Astrocyte (in vitro differentiated cells and primary cell): ENCODE measurements around the gene PRR15. TPM values are rescaled to one million over a fixed set of nuclear protein-coding genes. Genes with fewer than 3 reads are reported as not detected.
"Not testable (repeated sequence)": the region's sequence is repeated elsewhere in the genome, so short reads cannot be mapped to it uniquely, and the experiment has no call there.

Experiments
- DNase-seq: peaks from one replicate; pipeline ENCODE4 v3.0.0-alpha.2; 2010; ENCODE audit warnings: low read depth
- FAIRE-seq: peaks from 2 replicates; lab custom pipeline; 2011; peaks lifted over from hg19 to GRCh38; lab: Jason Lieb, UNC
- H2AFZ ChIP-seq: 2 replicates; pipeline ENCODE4 v1.6.0; 2012; ENCODE audit warnings: low read depth, low read length, inconsistent platforms
- H3K27ac ChIP-seq: 2 replicates; pipeline ENCODE4 v1.5.1; 2011; ENCODE audit warnings: low read depth, low read length, inconsistent platforms
- H3K27me3 ChIP-seq: 2 replicates; pipeline ENCODE4 v1.6.0; 2011; ENCODE audit warnings: low read length, inconsistent platforms; ENCODE audit not compliant: insufficient read depth
- H3K36me3 ChIP-seq: 2 replicates; pipeline ENCODE4 v1.5.1; 2011; ENCODE audit warnings: low read length, inconsistent platforms; ENCODE audit not compliant: insufficient read depth
- H3K4me1 ChIP-seq: 2 replicates; pipeline ENCODE4 v1.5.1; 2011; ENCODE audit warnings: low read length, inconsistent platforms; ENCODE audit not compliant: insufficient read depth
- H3K4me2 ChIP-seq: 2 replicates; pipeline ENCODE4 v1.6.0; 2012; ENCODE audit warnings: low read length, inconsistent platforms
- H3K4me3 ChIP-seq: 2 replicates; pipeline ENCODE4 v1.5.1; 2011; ENCODE audit warnings: low read depth, mild to moderate bottlenecking, low read length, inconsistent platforms; ENCODE audit not compliant: insufficient read depth
- H3K79me2 ChIP-seq: 2 replicates; pipeline ENCODE4 v1.6.0; 2012; ENCODE audit warnings: mild to moderate bottlenecking, low read length, inconsistent platforms; ENCODE audit not compliant: insufficient read depth
- H3K9ac ChIP-seq: 2 replicates; pipeline ENCODE4 v1.6.0; 2012; ENCODE audit warnings: mild to moderate bottlenecking, low read length, inconsistent platforms
- H3K9me3 ChIP-seq: 2 replicates; pipeline ENCODE4 v1.5.1; 2012; ENCODE audit warnings: low read depth, mild to moderate bottlenecking, low read length, inconsistent platforms; ENCODE audit not compliant: insufficient read depth
- H4K20me1 ChIP-seq: 2 replicates; pipeline ENCODE4 v1.6.0; 2012; ENCODE audit warnings: low read length, inconsistent platforms; ENCODE audit not compliant: insufficient read depth
- H3K27ac Mint-ChIP-seq: one replicate; pipeline ENCODE4 v1.8.0; 2021; ENCODE audit warnings: mild to moderate bottlenecking, mixed read lengths; ENCODE audit not compliant: unreplicated experiment
- H3K27me3 Mint-ChIP-seq: one replicate; pipeline ENCODE4 v1.8.0; 2021; ENCODE audit warnings: low read depth, mixed read lengths; ENCODE audit not compliant: unreplicated experiment
- H3K36me3 Mint-ChIP-seq: one replicate; pipeline ENCODE4 v1.8.0; 2021; ENCODE audit warnings: low read depth, mixed read lengths; ENCODE audit not compliant: unreplicated experiment
- H3K4me1 Mint-ChIP-seq: one replicate; pipeline ENCODE4 v1.8.0; 2021; ENCODE audit warnings: low read depth, mixed read lengths; ENCODE audit not compliant: unreplicated experiment
- H3K4me3 Mint-ChIP-seq: one replicate; pipeline ENCODE4 v1.8.0; 2021; ENCODE audit warnings: mild to moderate bottlenecking, moderate library complexity, mixed read lengths; ENCODE audit not compliant: unreplicated experiment
- H3K9me3 Mint-ChIP-seq: one replicate; pipeline ENCODE4 v1.8.0; 2021; ENCODE audit warnings: mild to moderate bottlenecking, mixed read lengths; ENCODE audit not compliant: unreplicated experiment
- EZH2 ChIP-seq: IDR thresholded peaks from 2 replicates; pipeline ENCODE4 v1.6.1; 2012; ENCODE audit warnings: mild to moderate bottlenecking, low read length, inconsistent platforms; ENCODE audit not compliant: insufficient read depth
- total RNA-seq: library from RNA; stranded (reverse); gene quantifications from 2 replicates; pipeline ENCODE4 v1.2.1, GENCODE V29; 2021
- TF ChIP-seq, protein P1 (sequence below): IDR thresholded peaks from 2 replicates; pipeline ENCODE4 v1.5.1; 2011; ENCODE audit warnings: low read depth, mild to moderate bottlenecking, inconsistent platforms, low read length, moderate library complexity; ENCODE audit not compliant: insufficient read depth

PRR15 gene
- total RNA-seq, 1 donor from 2014 or later = 11.1 TPM

DNA sequence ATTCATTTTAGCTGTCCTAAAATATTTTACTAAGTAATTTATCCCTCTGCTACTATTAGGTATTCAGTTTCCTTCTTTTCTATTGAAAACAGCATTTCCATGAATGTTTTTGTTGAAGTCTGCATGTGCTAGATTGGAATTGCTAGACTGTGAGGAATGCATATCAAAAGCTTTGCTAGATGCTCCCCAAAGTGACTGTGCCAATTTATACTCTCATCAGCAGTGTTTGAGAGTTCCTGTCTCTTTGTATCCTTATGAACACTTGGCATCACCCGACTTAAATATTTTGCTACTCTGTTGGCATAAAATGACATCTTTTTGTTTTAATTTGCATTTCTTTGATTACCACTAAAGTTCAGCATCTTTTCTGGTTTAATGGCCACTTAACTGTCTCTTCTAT lies 45.0 kb upstream of the PRR15 start:
- Histone ChIP-seq H2AFZ (no peak overlapping the region), H3K9me3 (no peaks in the 10 kb centered on the region), H3K4me2 (no peak overlapping the region), H3K27me3 (peaks cover 5% of the 10 kb centered on the region), H3K4me3 (no peak overlapping the region), H3K4me1 (no peaks in the 10 kb centered on the region), H3K9ac (no peak overlapping the region), H3K27ac (no peak overlapping the region), H4K20me1 (no peaks in the 10 kb centered on the region), H3K36me3 (no peaks in the 10 kb centered on the region), H3K79me2 (no peaks in the 10 kb centered on the region)
- Mint-ChIP-seq H3K9me3 (peaks cover 10% of the 10 kb centered on the region), H3K27me3 (peaks cover 4% of the 10 kb centered on the region), H3K27ac (no peak overlapping the region), H3K4me1 (no peaks in the 10 kb centered on the region), H3K36me3 (no peaks in the 10 kb centered on the region), H3K4me3 (no peak overlapping the region)
- TF ChIP-seq, protein P1, sequence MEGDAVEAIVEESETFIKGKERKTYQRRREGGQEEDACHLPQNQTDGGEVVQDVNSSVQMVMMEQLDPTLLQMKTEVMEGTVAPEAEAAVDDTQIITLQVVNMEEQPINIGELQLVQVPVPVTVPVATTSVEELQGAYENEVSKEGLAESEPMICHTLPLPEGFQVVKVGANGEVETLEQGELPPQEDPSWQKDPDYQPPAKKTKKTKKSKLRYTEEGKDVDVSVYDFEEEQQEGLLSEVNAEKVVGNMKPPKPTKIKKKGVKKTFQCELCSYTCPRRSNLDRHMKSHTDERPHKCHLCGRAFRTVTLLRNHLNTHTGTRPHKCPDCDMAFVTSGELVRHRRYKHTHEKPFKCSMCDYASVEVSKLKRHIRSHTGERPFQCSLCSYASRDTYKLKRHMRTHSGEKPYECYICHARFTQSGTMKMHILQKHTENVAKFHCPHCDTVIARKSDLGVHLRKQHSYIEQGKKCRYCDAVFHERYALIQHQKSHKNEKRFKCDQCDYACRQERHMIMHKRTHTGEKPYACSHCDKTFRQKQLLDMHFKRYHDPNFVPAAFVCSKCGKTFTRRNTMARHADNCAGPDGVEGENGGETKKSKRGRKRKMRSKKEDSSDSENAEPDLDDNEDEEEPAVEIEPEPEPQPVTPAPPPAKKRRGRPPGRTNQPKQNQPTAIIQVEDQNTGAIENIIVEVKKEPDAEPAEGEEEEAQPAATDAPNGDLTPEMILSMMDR = no peak
- TF ChIP-seq EZH2 = no peak
- DNase-seq = no peak
- FAIRE-seq = no peak

DNA sequence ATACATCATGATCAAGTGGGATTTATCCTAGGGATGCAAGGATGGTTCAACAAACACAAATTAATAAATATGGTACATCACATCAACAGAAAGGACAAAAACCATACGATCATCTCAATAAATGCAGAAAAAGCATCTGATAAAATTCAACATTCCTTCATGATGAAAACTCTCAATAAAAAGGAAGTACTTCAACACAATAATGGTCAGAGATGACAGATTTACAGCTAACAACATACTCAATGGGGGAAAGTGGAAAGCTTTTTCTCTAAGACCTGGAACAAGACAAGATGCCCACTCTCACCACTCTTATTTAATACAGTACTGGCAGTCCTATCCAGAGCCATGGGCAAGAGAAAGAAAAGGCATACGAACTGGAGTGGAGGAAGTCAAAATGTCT lies 39.9 kb upstream of the PRR15 start:
- TF ChIP-seq EZH2 = no peak
- TF ChIP-seq, protein P1 = no peak
- H4K20me1 ChIP-seq = no peaks in the 10 kb centered on the region
- no peaks in the 10 kb centered on the region for H3K27me3 Mint-ChIP-seq
- H3K9me3 ChIP-seq = no peaks in the 10 kb centered on the region
- H3K27ac Mint-ChIP-seq = no peak overlapping the region
- no peaks in the 10 kb centered on the region for H3K4me1 ChIP-seq
- no peak overlapping the region for H3K4me2 ChIP-seq
- H3K4me3 ChIP-seq = no peak overlapping the region
- H3K9me3 Mint-ChIP-seq = peaks cover 9% of the 10 kb centered on the region
- H3K36me3 ChIP-seq = no peaks in the 10 kb centered on the region
- H3K9ac ChIP-seq = no peak overlapping the region
- no peak overlapping the region for H2AFZ ChIP-seq
- no peak for FAIRE-seq
- H3K4me1 Mint-ChIP-seq = no peaks in the 10 kb centered on the region
- no peaks in the 10 kb centered on the region for H3K27me3 ChIP-seq
- no peak overlapping the region for H3K4me3 Mint-ChIP-seq
- no peak for DNase-seq
- no peak overlapping the region for H3K27ac ChIP-seq
- H3K36me3 Mint-ChIP-seq = no peaks in the 10 kb centered on the region
- H3K79me2 ChIP-seq = no peaks in the 10 kb centered on the region

DNA sequence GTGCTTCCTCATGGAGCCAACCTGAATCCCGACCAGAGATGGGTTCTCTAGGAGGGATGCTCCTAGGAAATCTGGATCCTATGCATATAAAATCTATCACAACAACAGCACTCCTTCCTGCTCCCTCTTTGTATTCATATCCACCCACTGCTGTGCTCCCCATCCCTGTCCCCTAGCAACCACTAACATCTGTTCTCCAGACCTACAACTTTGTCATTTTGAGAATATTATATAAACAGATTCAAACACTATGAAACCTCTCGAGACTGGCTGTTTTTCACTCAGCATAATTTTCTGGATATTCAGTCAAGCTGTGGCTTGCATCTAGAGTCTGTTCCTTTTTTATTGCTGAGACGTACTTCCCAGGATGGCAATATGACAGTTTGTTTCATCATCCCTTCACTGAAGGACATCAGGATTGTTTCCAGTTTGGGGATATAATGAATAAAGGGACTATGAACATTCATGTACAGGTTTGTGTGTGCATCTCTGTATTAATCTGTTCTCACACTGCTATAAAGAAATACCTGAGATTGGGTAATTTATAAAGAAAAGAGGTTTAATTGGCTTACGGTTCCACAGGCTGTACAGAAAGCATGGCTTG lies 36.0 kb upstream of the PRR15 start:
- Mint-ChIP-seq H3K4me3 (no peak overlapping the region), H3K27me3 (no peaks in the 10 kb centered on the region), H3K27ac (peak overlapping the region; percentile 29), H3K36me3 (no peaks in the 10 kb centered on the region), H3K4me1 (no peaks in the 10 kb centered on the region), H3K9me3 (peaks cover 13% of the 10 kb centered on the region)
- Histone ChIP-seq H3K27me3 (no peaks in the 10 kb centered on the region), H3K9ac (no peak overlapping the region), H3K36me3 (no peaks in the 10 kb centered on the region), H3K27ac (no peak overlapping the region), H4K20me1 (no peaks in the 10 kb centered on the region), H2AFZ (no peak overlapping the region), H3K9me3 (no peaks in the 10 kb centered on the region), H3K79me2 (no peaks in the 10 kb centered on the region), H3K4me2 (no peak overlapping the region), H3K4me3 (no peak overlapping the region), H3K4me1 (no peaks in the 10 kb centered on the region)
- DNase-seq (no peak), FAIRE-seq (no peak)
- TF ChIP-seq, protein P1 = no peak
- no peak for TF ChIP-seq EZH2

DNA sequence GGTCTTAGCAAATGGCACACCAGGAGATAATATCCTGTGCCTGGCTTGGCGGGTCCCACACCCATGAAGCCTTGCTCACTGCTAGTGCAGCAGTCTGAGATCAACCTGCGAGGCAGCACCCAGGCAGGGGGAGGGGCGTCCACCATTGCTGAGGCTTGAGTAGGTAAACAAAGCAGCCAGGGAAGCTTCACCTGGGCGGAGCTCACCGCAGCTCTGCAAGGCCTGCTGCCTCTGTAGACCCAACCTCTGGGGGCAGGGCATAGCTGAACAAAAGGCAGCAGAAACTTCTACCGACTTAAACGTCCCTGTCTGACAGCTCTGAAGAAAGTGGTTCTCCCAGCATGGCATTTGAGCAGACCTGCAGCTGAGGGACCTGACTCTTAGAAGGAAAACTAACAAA lies 35.1 kb upstream of the PRR15 start:
- not testable (repeated sequence) for H3K4me1 ChIP-seq, H3K9ac ChIP-seq, H3K4me1 Mint-ChIP-seq, H3K36me3 Mint-ChIP-seq, H3K27me3 ChIP-seq, H3K4me3 Mint-ChIP-seq, H2AFZ ChIP-seq, H3K27ac ChIP-seq, H3K4me3 ChIP-seq, H3K27ac Mint-ChIP-seq, H3K27me3 Mint-ChIP-seq, FAIRE-seq, H3K4me2 ChIP-seq, H3K9me3 ChIP-seq, DNase-seq, H3K79me2 ChIP-seq, H3K36me3 ChIP-seq, H4K20me1 ChIP-seq
- H3K9me3 Mint-ChIP-seq = peaks cover 14% of the 10 kb centered on the region
